Measurements from ENCODE around the gene CEP164. TPM values are rescaled to one million over a fixed set of nuclear protein-coding genes. Genes with fewer than 3 reads are reported as not detected.
A peak's percentile ranks its signal among the peaks of the same experiment; 100 is the strongest.

CEP164 gene
- total and polyA plus RNA-seq, 5 experiments from 2014 or later, result 11.3 to 45.4 (median 15.6) TPM

DNA sequence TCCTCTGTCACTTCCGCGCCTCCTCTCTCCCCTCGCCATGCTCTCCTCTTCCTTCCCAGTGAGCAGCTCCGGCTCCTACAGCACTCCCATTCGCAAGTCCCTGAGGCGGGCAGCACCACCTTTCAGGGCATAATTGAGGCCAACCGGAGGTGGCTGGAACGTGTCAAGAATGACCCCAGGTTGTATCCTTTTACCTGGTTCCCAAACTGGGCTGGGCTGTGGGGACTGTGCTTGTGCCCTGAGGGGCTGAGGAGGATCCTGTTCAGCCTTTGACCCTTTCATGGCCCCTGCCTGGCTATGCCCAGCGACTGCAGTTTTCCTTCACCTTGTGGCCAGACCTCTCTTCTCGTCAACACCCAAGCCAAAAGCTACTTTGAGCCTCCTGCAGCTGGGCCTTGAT lies 84.1 kb downstream of the CEP164 start:
- Mint-ChIP-seq H3K36me3 (peaks cover 0 to 33% (median 25%) of the 10 kb centered on the region in 3 donors), H3K27me3 (no peaks in the 10 kb centered on the region), H3K4me1 (peaks cover 0 to 3% (median 0%) of the 10 kb centered on the region in 4 donors), H3K4me3 (no peak overlapping the region), H3K27ac (peak overlapping the region in 2 of 10 donors; percentile 42 to 70), H3K9me3 (no peaks in the 10 kb centered on the region)
- POLR2A ChIA-PET, result no interaction called here
- ATAC-seq, result no peak
- DNase-seq, result no peak

DNA sequence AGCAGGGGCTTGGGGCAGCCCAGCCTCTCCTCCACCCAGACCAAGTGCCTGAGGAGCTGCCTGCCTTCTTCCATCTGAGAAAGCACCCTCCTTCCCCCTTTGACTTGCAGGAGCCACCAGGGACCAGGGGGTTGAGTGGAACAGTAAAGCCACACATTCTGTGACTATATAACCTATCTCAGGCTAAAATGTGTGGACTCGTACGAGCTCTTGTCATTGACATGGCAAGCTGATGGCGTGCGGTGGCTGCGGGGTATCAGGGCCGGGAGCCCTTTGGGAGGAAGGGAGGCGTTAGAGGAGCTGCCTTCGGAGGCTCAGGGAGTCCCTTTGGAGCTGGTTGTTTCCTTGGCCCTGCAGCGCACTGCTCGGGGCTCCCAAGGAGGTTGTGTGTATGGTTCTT lies 84.5 kb downstream of the CEP164 start:
- Mint-ChIP-seq H3K27me3 (peaks cover 0 to 1% (median 0%) of the 10 kb centered on the region in 5 donors), H3K4me1 (peaks cover 0 to 3% (median 0%) of the 10 kb centered on the region in 4 donors), H3K4me3 (no peak overlapping the region), H3K36me3 (peaks cover 0 to 31% (median 24%) of the 10 kb centered on the region in 3 donors), H3K9me3 (no peaks in the 10 kb centered on the region), H3K27ac (peak overlapping the region in 2 of 10 donors; percentile 42 to 70)
- DNase-seq (no peak), ATAC-seq (no peak)
- POLR2A ChIA-PET, result no interaction called here

DNA sequence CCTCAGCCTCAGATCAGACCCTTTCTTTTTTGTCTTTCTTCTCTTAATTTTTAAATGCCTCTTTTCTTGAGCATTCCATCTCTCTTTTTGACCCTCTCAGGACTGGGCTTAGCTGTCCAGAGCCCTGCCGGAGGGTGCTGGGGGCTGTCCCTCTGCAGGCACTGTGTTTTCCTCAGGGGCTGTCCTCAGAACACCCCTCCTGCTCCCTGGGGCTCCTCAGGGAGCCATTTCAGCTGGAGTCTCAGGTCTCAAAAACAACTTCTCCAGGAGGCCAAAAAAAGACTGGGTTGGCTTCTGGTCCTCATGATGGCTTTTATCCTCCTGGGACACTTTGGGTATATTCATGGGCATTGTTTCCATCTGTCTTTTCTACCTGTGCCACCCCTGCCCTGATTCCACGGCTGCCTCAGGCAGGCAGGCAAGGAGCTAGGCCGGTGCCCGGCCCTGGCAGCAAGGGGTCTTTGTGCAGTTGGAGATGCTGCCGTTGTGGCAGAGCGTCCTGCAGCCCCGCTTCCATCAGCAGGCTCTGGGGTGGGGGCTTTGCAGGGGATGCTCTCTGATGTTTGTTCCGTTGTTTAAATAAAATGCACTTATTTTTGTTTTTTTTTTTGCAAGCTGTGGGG lies 85.1 kb downstream of the CEP164 start:
- POLR2A ChIA-PET, result no interaction called here
- DNase-seq (no peak), ATAC-seq (no peak)
- Mint-ChIP-seq H3K27me3 (peaks cover 0 to 7% (median 0%) of the 10 kb centered on the region in 5 donors), H3K36me3 (peaks cover 0 to 28% (median 21%) of the 10 kb centered on the region in 3 donors), H3K27ac (peak overlapping the region in 1 of 10 donors; percentile 42), H3K4me1 (peaks cover 0 to 3% (median 0%) of the 10 kb centered on the region in 4 donors), H3K4me3 (no peak overlapping the region), H3K9me3 (no peaks in the 10 kb centered on the region)

DNA sequence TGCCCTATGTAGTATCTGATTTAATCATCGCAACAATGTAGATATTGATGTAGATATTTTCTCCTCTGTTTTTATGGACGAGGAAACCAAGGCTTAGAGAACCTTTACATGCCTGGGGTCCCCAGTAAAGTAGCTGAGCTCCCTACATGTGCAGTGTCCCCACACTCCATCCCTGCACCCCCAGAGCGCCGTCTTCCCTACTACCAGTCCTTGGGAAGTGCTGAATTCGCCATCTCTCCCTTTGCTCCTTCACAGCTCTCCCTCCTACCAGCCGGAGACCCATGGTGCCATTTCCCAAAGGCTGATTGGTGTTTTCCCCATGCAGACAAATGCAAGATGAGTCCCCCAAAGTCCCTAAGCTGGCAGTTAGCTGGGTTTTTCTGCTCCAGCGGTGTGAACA lies 86.0 kb downstream of the CEP164 start:
- Mint-ChIP-seq H3K36me3 (peaks cover 0 to 20% (median 16%) of the 10 kb centered on the region in 3 donors), H3K4me3 (no peak overlapping the region), H3K4me1 (peaks cover 0 to 3% (median 0%) of the 10 kb centered on the region in 4 donors)

DNA sequence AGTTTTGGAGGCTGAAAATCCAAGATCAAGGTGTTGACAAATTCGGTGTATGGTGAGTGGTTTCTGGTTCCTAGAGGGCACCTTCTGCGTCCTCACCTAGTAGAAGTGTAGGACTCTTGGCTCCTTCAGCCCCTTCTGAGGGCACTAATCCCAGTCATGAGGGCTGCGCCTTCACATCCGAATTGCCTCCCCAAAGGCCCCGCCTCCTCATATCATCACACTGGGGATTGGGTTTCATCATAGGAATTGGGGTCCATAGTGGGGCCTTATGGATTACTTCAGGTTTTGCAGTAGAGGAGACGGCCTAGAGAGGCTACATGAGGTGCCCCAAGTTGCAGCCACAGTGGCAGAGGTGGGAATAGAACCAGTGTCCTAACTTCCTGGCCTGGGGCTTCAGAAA lies 87.1 kb downstream of the CEP164 start:
- no peak overlapping the region for H3K4me3 Mint-ChIP-seq
- peaks cover 0 to 3% (median 0%) of the 10 kb centered on the region in 4 donors for H3K4me1 Mint-ChIP-seq
- H3K27ac Mint-ChIP-seq, result no peak overlapping the region
- POLR2A ChIA-PET, result no interaction called here
- peaks cover 0 to 11% (median 8%) of the 10 kb centered on the region in 3 donors for H3K36me3 Mint-ChIP-seq
- no peaks in the 10 kb centered on the region for H3K9me3 Mint-ChIP-seq
- peaks cover 0 to 12% (median 0%) of the 10 kb centered on the region in 5 donors for H3K27me3 Mint-ChIP-seq
- DNase-seq (no peak), ATAC-seq (no peak)

More for the DNA sequence above, 86.0 kb downstream of the CEP164 start:
- no peaks in the 10 kb centered on the region for H3K9me3 Mint-ChIP-seq
- no peak for DNase-seq
- H3K27me3 Mint-ChIP-seq, result peaks cover 0 to 12% (median 0%) of the 10 kb centered on the region in 5 donors
- ATAC-seq, result no peak
- POLR2A ChIA-PET, result no interaction called here
- peak overlapping the region in 1 of 10 donors; percentile 49 for H3K27ac Mint-ChIP-seq

DNA sequence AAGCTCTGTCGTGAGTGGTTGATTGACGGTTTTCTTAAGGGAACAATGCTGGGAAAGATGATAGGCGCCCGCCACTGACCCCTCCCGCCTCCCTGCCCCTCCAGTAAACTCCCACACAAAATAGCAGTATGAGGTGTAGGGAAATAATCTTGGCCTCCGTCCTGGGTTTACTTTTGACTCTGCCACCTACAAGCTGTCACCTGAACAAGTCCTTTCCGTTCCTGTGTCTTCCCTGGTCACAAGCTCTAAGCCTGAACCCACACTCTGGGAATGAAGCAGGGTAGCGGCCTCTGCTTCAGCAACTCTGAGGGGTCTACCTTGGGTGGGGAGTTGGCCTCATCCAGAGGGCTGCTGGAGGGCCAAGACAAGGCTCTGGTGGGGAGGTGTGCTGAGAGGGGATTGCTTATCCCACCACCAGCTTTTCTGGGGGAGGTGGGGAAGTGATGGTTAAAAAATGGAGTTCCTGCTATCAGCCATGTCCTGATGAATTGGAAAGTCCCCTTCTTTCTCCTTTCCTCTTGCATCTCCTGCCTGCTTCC lies 87.8 kb downstream of the CEP164 start:
- H3K27ac Mint-ChIP-seq, result no peak overlapping the region
- POLR2A ChIA-PET, result no interaction called here
- H3K36me3 Mint-ChIP-seq, result peaks cover 0 to 8% (median 4%) of the 10 kb centered on the region in 3 donors
- DNase-seq (peak in 1 of 10 donors; percentile 21), ATAC-seq (no peak)
- no peaks in the 10 kb centered on the region for H3K4me1 Mint-ChIP-seq
- H3K9me3 Mint-ChIP-seq, result no peaks in the 10 kb centered on the region
- no peak overlapping the region for H3K4me3 Mint-ChIP-seq
- peaks cover 0 to 12% (median under 1%) of the 10 kb centered on the region in 5 donors for H3K27me3 Mint-ChIP-seq

DNA sequence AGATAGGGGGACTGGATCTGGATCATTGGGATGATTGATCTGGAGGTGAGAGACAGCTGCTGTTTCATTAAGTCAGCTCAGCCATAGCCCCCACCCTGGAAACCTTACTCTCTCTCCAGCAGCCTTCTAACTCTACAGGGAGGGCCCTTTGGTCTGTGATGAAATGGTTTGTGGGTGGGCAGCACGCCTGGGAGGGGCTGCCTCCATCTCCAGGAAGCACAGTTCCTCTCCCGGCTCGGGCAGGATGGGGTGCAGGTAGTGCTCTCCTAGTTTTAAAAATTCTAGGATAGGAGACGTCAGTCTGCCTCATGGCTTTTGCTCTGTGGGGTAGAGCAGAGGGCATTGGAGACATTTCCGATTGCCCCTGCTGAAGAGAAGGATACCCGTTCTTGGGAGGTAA lies 89.7 kb downstream of the CEP164 start:
- peaks cover 0 to 3% (median 0%) of the 10 kb centered on the region in 3 donors for H3K36me3 Mint-ChIP-seq
- no peak overlapping the region for H3K27ac Mint-ChIP-seq
- DNase-seq (no peak), ATAC-seq (no peak)
- peaks cover 0 to 12% (median 3%) of the 10 kb centered on the region in 5 donors for H3K27me3 Mint-ChIP-seq
- POLR2A ChIA-PET, result no interaction called here
- no peaks in the 10 kb centered on the region for H3K9me3 Mint-ChIP-seq
- H3K4me3 Mint-ChIP-seq, result no peak overlapping the region
- no peaks in the 10 kb centered on the region for H3K4me1 Mint-ChIP-seq

DNA sequence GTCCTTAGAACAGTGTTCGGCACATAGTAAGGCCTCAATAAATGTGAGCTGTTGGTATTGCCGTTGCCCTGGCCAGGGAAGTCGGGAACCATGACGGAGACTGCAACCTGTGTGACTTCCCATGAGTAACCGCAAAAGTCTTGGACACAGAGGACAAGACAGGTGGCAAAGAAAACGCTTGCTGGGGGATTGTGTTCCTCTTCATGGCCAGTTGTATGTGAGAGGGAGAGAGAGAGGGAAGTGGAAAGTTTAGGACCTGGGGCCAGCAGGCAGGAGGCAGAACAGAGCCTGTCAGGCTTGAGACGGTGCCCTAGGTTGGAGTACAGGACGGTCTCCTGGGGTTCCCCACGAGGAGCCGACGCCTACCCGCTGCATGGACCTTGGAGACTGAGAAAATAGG lies 90.2 kb downstream of the CEP164 start:
- no peaks in the 10 kb centered on the region for H3K9me3 Mint-ChIP-seq
- POLR2A ChIA-PET, result no interaction called here
- H3K27ac Mint-ChIP-seq, result no peak overlapping the region
- DNase-seq (peak in 1 of 10 donors; percentile 26), ATAC-seq (no peak)
- no peaks in the 10 kb centered on the region for H3K4me1 Mint-ChIP-seq
- H3K36me3 Mint-ChIP-seq, result peaks cover 0 to 3% (median 0%) of the 10 kb centered on the region in 3 donors
- H3K27me3 Mint-ChIP-seq, result peaks cover 0 to 12% (median 4%) of the 10 kb centered on the region in 5 donors
- no peak overlapping the region for H3K4me3 Mint-ChIP-seq

DNA sequence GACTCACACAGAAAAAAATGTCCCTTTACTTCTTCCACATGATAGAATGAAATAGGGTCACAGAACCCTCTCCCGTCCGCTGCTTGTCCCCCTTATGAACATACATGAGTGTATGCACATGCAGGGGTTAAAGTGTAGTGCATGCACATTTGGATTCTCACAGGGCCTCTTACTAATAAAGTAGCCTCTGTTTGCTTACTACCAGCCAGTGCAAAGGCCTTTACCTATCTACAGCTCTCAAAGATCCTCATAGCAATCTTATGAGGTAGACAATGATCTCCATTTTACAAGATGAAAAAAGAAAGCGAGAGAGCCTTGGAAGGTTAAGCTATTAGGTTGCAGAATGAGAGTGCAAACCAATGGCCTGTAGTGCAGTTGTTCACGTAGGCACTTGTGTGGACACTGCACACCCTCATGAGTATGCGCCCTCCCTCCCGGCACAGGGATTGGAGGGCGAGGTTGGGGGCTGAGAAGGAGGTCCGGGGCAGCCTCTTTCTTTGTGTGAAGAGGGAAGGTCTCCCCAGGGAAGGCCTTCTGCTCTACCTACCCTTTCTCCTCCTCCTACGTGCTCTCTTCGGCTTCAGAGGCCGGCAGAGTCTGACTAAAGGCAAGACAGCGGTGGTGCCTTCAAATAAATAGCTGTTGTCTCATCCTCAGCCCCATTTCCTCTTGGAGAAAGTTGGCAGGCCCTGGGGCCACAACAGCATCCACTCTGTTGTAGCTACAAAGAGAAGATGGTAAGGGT lies 91.3 kb downstream of the CEP164 start:
- H3K27me3 Mint-ChIP-seq, result peaks cover under 1 to 12% (median 5%) of the 10 kb centered on the region in 5 donors
- POLR2A ChIA-PET, result no interaction called here
- H3K9me3 Mint-ChIP-seq, result no peaks in the 10 kb centered on the region
- DNase-seq (peak in 1 of 10 donors; percentile 19), ATAC-seq (no peak)
- H3K36me3 Mint-ChIP-seq, result no peaks in the 10 kb centered on the region
- H3K4me1 Mint-ChIP-seq, result no peaks in the 10 kb centered on the region
- no peak overlapping the region for H3K27ac Mint-ChIP-seq
- H3K4me3 Mint-ChIP-seq, result no peak overlapping the region

DNA sequence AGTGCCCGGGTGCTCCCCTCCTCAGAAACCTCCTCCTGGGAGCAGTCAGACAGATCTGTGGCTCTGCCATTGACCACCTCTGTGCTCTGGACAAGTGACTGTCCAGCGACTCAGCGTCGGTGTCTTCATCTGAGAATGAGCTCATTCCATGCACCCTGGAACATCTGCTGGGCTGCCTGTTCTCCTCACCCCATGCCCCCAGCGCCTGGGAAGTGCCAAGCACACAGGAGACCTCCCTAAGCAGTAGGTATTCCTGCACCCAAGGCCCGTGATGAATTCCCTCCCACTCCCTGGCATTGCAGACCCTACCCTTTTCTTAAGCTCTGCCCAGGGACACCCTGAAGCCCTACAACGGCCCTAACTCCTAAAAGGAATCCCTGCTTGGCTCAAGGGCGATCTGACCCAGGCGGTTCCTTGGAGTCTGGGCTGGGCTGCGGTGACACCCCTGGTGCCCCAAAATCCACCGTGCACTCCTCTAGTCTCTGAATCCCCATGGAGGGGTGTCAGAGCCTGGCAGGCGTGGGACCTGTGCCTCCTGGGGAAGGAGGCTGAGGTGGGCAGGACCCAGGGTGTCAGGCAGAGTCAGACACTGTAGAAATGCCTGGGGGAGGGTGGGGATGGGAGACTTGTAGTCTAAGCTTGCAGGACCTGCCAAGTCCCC lies 92.0 kb downstream of the CEP164 start:
- H3K27ac Mint-ChIP-seq, result no peak overlapping the region
- peak in 1 of 10 donors; percentile 48 for DNase-seq
- peaks cover 2 to 12% (median 7%) of the 10 kb centered on the region in 5 donors for H3K27me3 Mint-ChIP-seq
- no peaks in the 10 kb centered on the region for H3K36me3 Mint-ChIP-seq
- H3K4me1 Mint-ChIP-seq, result no peaks in the 10 kb centered on the region
- H3K9me3 Mint-ChIP-seq, result no peaks in the 10 kb centered on the region
- H3K4me3 Mint-ChIP-seq, result no peak overlapping the region
- POLR2A ChIA-PET, result no interaction called here
- ATAC-seq, result no peak

DNA sequence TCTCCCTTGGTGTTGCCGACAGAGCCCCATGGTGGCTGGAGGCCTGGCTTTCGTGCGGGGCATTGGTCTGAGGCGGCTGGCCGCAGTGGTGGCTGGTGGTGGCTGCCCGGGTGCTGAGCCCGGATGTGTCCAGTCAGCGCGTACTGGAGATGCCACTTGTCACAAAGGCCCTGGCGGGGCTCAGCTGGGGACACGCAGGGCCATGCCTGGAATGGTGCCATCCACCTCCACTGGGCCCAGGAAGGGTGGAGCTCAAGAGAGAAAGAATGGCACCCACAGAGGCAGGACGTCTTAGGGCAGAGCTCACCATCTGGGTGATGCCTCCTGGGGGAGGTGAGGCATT lies 92.5 kb downstream of the CEP164 start:
- Mint-ChIP-seq H3K9me3 (no peaks in the 10 kb centered on the region), H3K27me3 (peaks cover 2 to 12% (median 7%) of the 10 kb centered on the region in 5 donors), H3K4me3 (no peak overlapping the region), H3K36me3 (no peaks in the 10 kb centered on the region), H3K4me1 (no peaks in the 10 kb centered on the region), H3K27ac (no peak overlapping the region)
- no peak for ATAC-seq
- POLR2A ChIA-PET, result no interaction called here
- no peak for DNase-seq

DNA sequence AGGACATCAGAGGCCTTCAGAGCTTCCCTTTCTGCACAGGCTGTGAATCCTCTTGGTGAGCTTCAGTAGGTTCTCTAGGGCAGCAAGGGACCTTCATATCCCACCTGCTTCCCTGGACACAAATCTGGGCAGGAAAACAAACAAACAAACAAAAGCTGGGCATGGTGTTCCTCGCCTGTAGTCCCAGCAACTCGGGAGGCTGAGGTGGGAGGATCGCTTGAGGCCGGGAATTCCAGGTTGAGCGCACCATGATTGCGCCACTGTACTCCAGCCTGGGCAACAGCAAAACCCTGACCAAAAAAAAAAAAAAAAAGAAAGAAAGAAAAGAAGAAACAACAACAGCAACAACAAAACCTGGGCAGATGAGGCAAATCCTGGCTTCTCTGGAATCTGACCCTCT lies 92.9 kb downstream of the CEP164 start:
- H3K27me3 Mint-ChIP-seq, result peaks cover 2 to 14% (median 7%) of the 10 kb centered on the region in 5 donors
- no peaks in the 10 kb centered on the region for H3K4me1 Mint-ChIP-seq
- POLR2A ChIA-PET, result no interaction called here
- H3K4me3 Mint-ChIP-seq, result no peak overlapping the region
- H3K36me3 Mint-ChIP-seq, result no peaks in the 10 kb centered on the region
- DNase-seq, result peak in 1 of 10 donors; percentile 42
- H3K9me3 Mint-ChIP-seq, result no peaks in the 10 kb centered on the region
- no peak overlapping the region for H3K27ac Mint-ChIP-seq
- no peak for ATAC-seq

DNA sequence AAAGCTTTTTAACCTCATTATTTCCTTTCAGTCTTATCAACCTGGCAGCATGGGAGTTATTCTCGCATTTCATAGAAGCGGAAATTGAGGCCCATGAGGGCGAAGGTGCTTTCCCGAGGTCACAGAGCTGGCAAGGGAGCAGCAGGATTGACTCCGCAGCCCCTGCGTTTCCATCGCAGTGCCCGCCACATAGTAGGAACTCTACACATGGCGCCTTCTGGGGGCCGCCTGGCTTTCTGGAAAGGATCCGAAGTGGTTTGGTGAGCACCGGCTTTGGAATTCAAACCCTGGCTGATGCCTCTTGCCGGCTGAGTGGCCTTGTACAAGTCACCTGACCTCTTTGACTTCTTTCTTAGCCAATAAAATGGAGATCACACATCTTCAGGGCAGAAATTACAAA lies 93.4 kb downstream of the CEP164 start:
- Mint-ChIP-seq H3K27me3 (peaks cover 2 to 18% (median 7%) of the 10 kb centered on the region in 5 donors), H3K4me3 (no peak overlapping the region), H3K36me3 (no peaks in the 10 kb centered on the region), H3K9me3 (no peaks in the 10 kb centered on the region), H3K4me1 (peaks cover 0 to under 1% (median under 1%) of the 10 kb centered on the region in 4 donors), H3K27ac (peak overlapping the region in 1 of 10 donors; percentile 40)
- no peak for DNase-seq
- no peak for ATAC-seq
- POLR2A ChIA-PET, result no interaction called here

Data from naive thymus-derived CD8-positive, alpha-beta T cell (primary cell).